Duodenal mucosa (tissue), 2 donors: ENCODE measurements around the gene PHEX.

Experiments
- H3K27ac ChIP-seq: one replicate; pipeline ENCODE4 v1.7.0; 2013; ENCODE audit warnings: low read depth, low read length
- H3K27me3 ChIP-seq, 2 donors: one replicate each; pipeline ENCODE4 v1.7.0; 2013; ENCODE audit warnings: low read length in 2 of 2, control low read depth in 1 of 2; ENCODE audit not compliant: insufficient read depth in 2 of 2, control insufficient read depth in 1 of 2
- H3K36me3 ChIP-seq, 2 donors: one replicate each; pipeline ENCODE4 v1.7.0; 2013; ENCODE audit warnings: low read length in 2 of 2, control low read depth in 1 of 2; ENCODE audit not compliant: insufficient read depth in 2 of 2, control insufficient read depth in 1 of 2
- H3K4me1 ChIP-seq, 2 donors: one replicate each; pipeline ENCODE4 v1.7.0; 2013; ENCODE audit warnings: low read length in 2 of 2, control low read depth in 1 of 2; ENCODE audit not compliant: insufficient read depth in 2 of 2, control insufficient read depth in 1 of 2
- H3K4me3 ChIP-seq, 2 donors: one replicate each; pipeline ENCODE4 v1.7.0; 2013; ENCODE audit warnings: low read length in 2 of 2, low read depth in 1 of 2
- H3K9ac ChIP-seq, 2 donors: one replicate each; pipeline ENCODE4 v1.7.0; 2013; ENCODE audit warnings: low read length in 2 of 2, low read depth in 1 of 2
- H3K9me3 ChIP-seq, 2 donors: one replicate each; pipeline ENCODE4 v1.7.0; 2013; ENCODE audit warnings: low read length in 2 of 2, control low read depth in 1 of 2; ENCODE audit not compliant: control insufficient read depth in 1 of 2

PHEX gene

GRCh38 chrX:22037225-22037624 lies 5.1 kb downstream of the PHEX start:
- no peaks in the 10 kb centered on the region for H3K9me3 ChIP-seq
- H3K9ac ChIP-seq = no peak overlapping the region
- no peak overlapping the region for H3K4me3 ChIP-seq
- H3K27ac ChIP-seq = no peak overlapping the region
- H3K36me3 ChIP-seq = no peaks in the 10 kb centered on the region
- H3K27me3 ChIP-seq = no peaks in the 10 kb centered on the region
- H3K4me1 ChIP-seq = no peaks in the 10 kb centered on the region

- no peaks in the 10 kb centered on the region for H3K4me1 ChIP-seq
- no peak overlapping the region for H3K9ac ChIP-seq
- no peaks in the 10 kb centered on the region for H3K36me3 ChIP-seq
- H3K4me3 ChIP-seq = no peak overlapping the region
- H3K9me3 ChIP-seq = no peaks in the 10 kb centered on the region
- no peak overlapping the region for H3K27ac ChIP-seq
- H3K27me3 ChIP-seq = no peaks in the 10 kb centered on the region
These were observed 5.9 kb downstream of the PHEX start for GRCh38 chrX:22037911-22038537.

GRCh38 chrX:22039541-22039940 lies 7.4 kb downstream of the PHEX start:
- Histone ChIP-seq H3K27ac (no peak overlapping the region), H3K4me1 (no peaks in the 10 kb centered on the region), H3K9ac (no peak overlapping the region), H3K4me3 (no peak overlapping the region), H3K36me3 (no peaks in the 10 kb centered on the region), H3K27me3 (no peaks in the 10 kb centered on the region), H3K9me3 (no peaks in the 10 kb centered on the region)

- H3K27ac ChIP-seq = no peak overlapping the region
- H3K4me3 ChIP-seq = no peak overlapping the region
- H3K9me3 ChIP-seq = no peaks in the 10 kb centered on the region
- H3K9ac ChIP-seq = no peak overlapping the region
- H3K36me3 ChIP-seq = no peaks in the 10 kb centered on the region
- no peaks in the 10 kb centered on the region for H3K27me3 ChIP-seq
- H3K4me1 ChIP-seq = no peaks in the 10 kb centered on the region
These were observed 8.1 kb downstream of the PHEX start for GRCh38 chrX:22040184-22040583.

- Histone ChIP-seq H3K36me3 (no peaks in the 10 kb centered on the region), H3K4me1 (no peaks in the 10 kb centered on the region), H3K27ac (no peak overlapping the region), H3K4me3 (no peak overlapping the region), H3K9me3 (no peaks in the 10 kb centered on the region), H3K27me3 (no peaks in the 10 kb centered on the region), H3K9ac (no peak overlapping the region)
These were observed 9.9 kb downstream of the PHEX start for GRCh38 chrX:22041907-22042530.

- Histone ChIP-seq H3K27ac (no peak overlapping the region), H3K36me3 (no peaks in the 10 kb centered on the region), H3K4me3 (no peak overlapping the region), H3K9me3 (no peaks in the 10 kb centered on the region), H3K27me3 (no peaks in the 10 kb centered on the region), H3K9ac (no peak overlapping the region), H3K4me1 (no peaks in the 10 kb centered on the region)
These were observed 11.7 kb downstream of the PHEX start for GRCh38 chrX:22043872-22044271.

GRCh38 chrX:22047468-22047867 lies 15.3 kb downstream of the PHEX start:
- no peaks in the 10 kb centered on the region for H3K36me3 ChIP-seq
- no peak overlapping the region for H3K27ac ChIP-seq
- H3K4me3 ChIP-seq = no peak overlapping the region

GRCh38 chrX:22053481-22053880 lies 21.4 kb downstream of the PHEX start:
- H3K9me3 ChIP-seq = no peaks in the 10 kb centered on the region
- H3K9ac ChIP-seq = no peak overlapping the region
- no peaks in the 10 kb centered on the region for H3K27me3 ChIP-seq
- no peaks in the 10 kb centered on the region for H3K4me1 ChIP-seq
- no peak overlapping the region for H3K27ac ChIP-seq
- no peak overlapping the region for H3K4me3 ChIP-seq
- no peaks in the 10 kb centered on the region for H3K36me3 ChIP-seq

More at GRCh38 chrX:22047468-22047867, 15.3 kb downstream of the PHEX start:
- H3K9ac ChIP-seq = no peak overlapping the region
- H3K4me1 ChIP-seq = no peaks in the 10 kb centered on the region
- H3K27me3 ChIP-seq = no peaks in the 10 kb centered on the region
- no peaks in the 10 kb centered on the region for H3K9me3 ChIP-seq

- no peaks in the 10 kb centered on the region for H3K36me3 ChIP-seq
- H3K9ac ChIP-seq = no peak overlapping the region
- H3K4me3 ChIP-seq = no peak overlapping the region
- no peaks in the 10 kb centered on the region for H3K9me3 ChIP-seq
- H3K27me3 ChIP-seq = no peaks in the 10 kb centered on the region
- no peak overlapping the region for H3K27ac ChIP-seq
- peaks cover 10 to 14% of the 10 kb centered on the region in 2 donors for H3K4me1 ChIP-seq
These were observed 24.1 kb downstream of the PHEX start for GRCh38 chrX:22056235-22056634.

- H3K27me3 ChIP-seq = no peaks in the 10 kb centered on the region
- no peak overlapping the region for H3K4me3 ChIP-seq
- no peak overlapping the region for H3K9ac ChIP-seq
- H3K9me3 ChIP-seq = no peaks in the 10 kb centered on the region
- H3K27ac ChIP-seq = no peak overlapping the region
- H3K36me3 ChIP-seq = no peaks in the 10 kb centered on the region
- peaks cover 10 to 14% of the 10 kb centered on the region in 2 donors for H3K4me1 ChIP-seq
These were observed 25.5 kb downstream of the PHEX start for GRCh38 chrX:22057667-22058066.
